SK-N-MC (cell line): ENCODE results near the gene DNAI7.

Source experiments
- EZH2 ChIP-seq: fragments of 200-600 bp; sonication (generic); IDR thresholded peaks from one replicate; pipeline ENCODE4 v1.6.1; 2017; ENCODE audit warnings: antibody characterized with exemption
- POLR2AphosphoS5 ChIP-seq: IDR thresholded peaks from 2 replicates; pipeline ENCODE4 v1.6.1; 2012; ENCODE audit warnings: mild to moderate bottlenecking, low read depth, low read length, borderline replicate concordance

DNA sequence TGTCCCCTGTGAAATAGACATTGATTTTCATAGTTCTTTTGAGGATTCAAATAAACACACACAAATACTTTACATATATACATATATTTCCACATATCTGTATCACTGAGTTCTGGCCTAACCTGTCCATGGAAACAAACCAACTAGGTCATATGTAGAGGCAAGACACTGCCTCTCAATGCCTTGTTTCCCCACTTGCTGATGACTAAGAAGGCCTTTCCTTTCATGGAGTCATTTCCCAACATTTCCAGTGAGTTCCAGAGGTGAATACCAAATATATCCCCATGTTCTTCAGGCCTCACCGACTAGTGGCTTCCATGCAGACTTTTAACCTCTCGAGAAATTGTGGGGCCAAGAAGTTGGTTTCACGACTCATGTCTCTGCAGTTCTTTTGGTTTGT is 120.8 kb downstream of the DNAI7 start:
- no peak for TF ChIP-seq POLR2AphosphoS5
- TF ChIP-seq EZH2 = no peak
